MM.1S (cell line): ENCODE data around the gene RAI1.

ENCODE experiments used
- DNase-seq: peaks from one replicate; pipeline ENCODE4 v3.0.0-alpha.2; 2015
- H2AFZ ChIP-seq: fragments of 300-600 bp; sonication (generic); 2 replicates; pipeline ENCODE4 v1.6.0; 2016; ENCODE audit warnings: antibody characterized with exemption, low read length
- H3F3A ChIP-seq: fragments of 300-600 bp; sonication (generic); 2 replicates; pipeline ENCODE4 v1.6.1; 2016; ENCODE audit warnings: mild to moderate bottlenecking, antibody characterized with exemption, low read length, moderate library complexity, mixed read lengths; ENCODE audit not compliant: insufficient read depth
- H3K27ac ChIP-seq: fragments of 300-600 bp; sonication (generic); 2 replicates; pipeline ENCODE4 v1.5.1; 2016; ENCODE audit warnings: mild to moderate bottlenecking, low read length
- H3K27me3 ChIP-seq: fragments of 300-600 bp; sonication (generic); replicated peaks from 2 replicates; pipeline ENCODE4 v1.6.0; 2016; ENCODE audit warnings: low read length; ENCODE audit not compliant: insufficient read depth
- H3K36me3 ChIP-seq: fragments of 300-600 bp; sonication (generic); replicated peaks from 2 replicates; pipeline ENCODE4 v1.6.1; 2016; ENCODE audit warnings: mild to moderate bottlenecking, low read length, mixed read lengths; ENCODE audit not compliant: insufficient read depth
- H3K4me1 ChIP-seq: fragments of 300-600 bp; sonication (generic); 2 replicates; pipeline ENCODE4 v1.6.1; 2016; ENCODE audit warnings: low read length, mixed read lengths
- H3K4me2 ChIP-seq: fragments of 300-600 bp; sonication (generic); 2 replicates; pipeline ENCODE4 v1.6.0; 2016; ENCODE audit warnings: low read depth, low read length
- H3K4me3 ChIP-seq: fragments of 300-600 bp; sonication (generic); 2 replicates; pipeline ENCODE4 v1.5.1; 2016; ENCODE audit warnings: low read length, mixed read lengths
- H3K79me2 ChIP-seq: fragments of 300-600 bp; sonication (generic); 2 replicates; pipeline ENCODE4 v1.6.1; 2016; ENCODE audit warnings: mixed run types, low read length, mixed read lengths
- H3K9ac ChIP-seq: fragments of 300-600 bp; sonication (generic); 2 replicates; pipeline ENCODE4 v1.6.1; 2016; ENCODE audit warnings: low read length, mixed read lengths
- H3K9me2 ChIP-seq: fragments of 300-600 bp; sonication (generic); replicated peaks from 2 replicates; pipeline ENCODE4 v1.6.1; 2016; ENCODE audit warnings: mild to moderate bottlenecking, low read length, mixed read lengths; ENCODE audit not compliant: insufficient read depth
- H3K9me3 ChIP-seq: fragments of 300-600 bp; sonication (generic); replicated peaks from 2 replicates; pipeline ENCODE4 v1.6.1; 2016; ENCODE audit warnings: mild to moderate bottlenecking, low read length, mixed read lengths; ENCODE audit not compliant: insufficient read depth
- H4K20me1 ChIP-seq: fragments of 300-600 bp; sonication (generic); 2 replicates; pipeline ENCODE4 v1.6.1; 2016; ENCODE audit warnings: mild to moderate bottlenecking, low read length, moderate library complexity, mixed read lengths; ENCODE audit not compliant: insufficient read depth
- CTCF ChIP-seq: fragments of 300-600 bp; sonication (generic); IDR thresholded peaks from 2 replicates; pipeline ENCODE4 v1.5.1; 2016; ENCODE audit warnings: antibody characterized with exemption, low read length, mixed read lengths
- EZH2 ChIP-seq: fragments of 300-600 bp; sonication (generic); optimal IDR thresholded peaks from 2 replicates; pipeline ENCODE3; 2017; ENCODE audit warnings: low read depth, mild to moderate bottlenecking, antibody characterized with exemption, low read length, mixed read lengths
- EZH2phosphoT487 ChIP-seq: fragments of 300-600 bp; sonication (generic); IDR thresholded peaks from 2 replicates; pipeline ENCODE4 v1.6.1; 2018; ENCODE audit warnings: antibody characterized with exemption, low read length

Gene RAI1

GRCh38 chr17:17782523-17783115 lies 101.4 kb downstream of the RAI1 start:
- no peak overlapping the region for H3K27ac ChIP-seq
- H4K20me1 ChIP-seq = no peaks in the 10 kb centered on the region

GRCh38 chr17:17783116-17783824 lies 102.0 kb downstream of the RAI1 start:
- no peaks in the 10 kb centered on the region for H3K27me3 ChIP-seq
- no peaks in the 10 kb centered on the region for H3K9me2 ChIP-seq
- H3K9ac ChIP-seq = peak overlapping the region; percentile 32; the same call in 1 of the 2 replicates
- H3K27ac ChIP-seq = no peak overlapping the region
- no peaks in the 10 kb centered on the region for H4K20me1 ChIP-seq
- TF ChIP-seq EZH2phosphoT487 (no peak), CTCF (peak; percentile 21; the same call in 1 of the 2 replicates)
- no peaks in the 10 kb centered on the region for H3K4me1 ChIP-seq
- peaks cover 25% of the 10 kb centered on the region for H3K79me2 ChIP-seq
- H2AFZ ChIP-seq = peak overlapping the region; percentile 26; the same call in 1 of the 2 replicates
- DNase-seq = peak; percentile 71
- peak overlapping the region; percentile 50 for H3K4me3 ChIP-seq
- peak overlapping the region; percentile 92 for H3K4me2 ChIP-seq
- H3K9me3 ChIP-seq = no peaks in the 10 kb centered on the region
- 0 out of 2 replicates have a peak, but pooled peaks cover 5% of the 10 kb centered on the region for H3F3A ChIP-seq
- H3K36me3 ChIP-seq = no peaks in the 10 kb centered on the region

More at GRCh38 chr17:17782523-17783115, 101.4 kb downstream of the RAI1 start:
- Histone ChIP-seq H3K4me2 (peak overlapping the region; percentile 92), H3K9me3 (no peaks in the 10 kb centered on the region), H3K27me3 (no peaks in the 10 kb centered on the region), H3K36me3 (no peaks in the 10 kb centered on the region), H3F3A (0 out of 2 replicates have a peak, but pooled peaks cover 5% of the 10 kb centered on the region), H3K9ac (peak overlapping the region; percentile 32; the same call in 1 of the 2 replicates), H2AFZ (peak overlapping the region; percentile 26; the same call in 1 of the 2 replicates), H3K4me1 (no peaks in the 10 kb centered on the region), H3K9me2 (no peaks in the 10 kb centered on the region), H3K79me2 (peaks cover 25% of the 10 kb centered on the region), H3K4me3 (peak overlapping the region; percentile 50; the same call in 1 of the 2 replicates)
- no peak for TF ChIP-seq EZH2phosphoT487
- TF ChIP-seq EZH2 = no peak
- TF ChIP-seq CTCF = no peak
- DNase-seq = no peak

DNA sequence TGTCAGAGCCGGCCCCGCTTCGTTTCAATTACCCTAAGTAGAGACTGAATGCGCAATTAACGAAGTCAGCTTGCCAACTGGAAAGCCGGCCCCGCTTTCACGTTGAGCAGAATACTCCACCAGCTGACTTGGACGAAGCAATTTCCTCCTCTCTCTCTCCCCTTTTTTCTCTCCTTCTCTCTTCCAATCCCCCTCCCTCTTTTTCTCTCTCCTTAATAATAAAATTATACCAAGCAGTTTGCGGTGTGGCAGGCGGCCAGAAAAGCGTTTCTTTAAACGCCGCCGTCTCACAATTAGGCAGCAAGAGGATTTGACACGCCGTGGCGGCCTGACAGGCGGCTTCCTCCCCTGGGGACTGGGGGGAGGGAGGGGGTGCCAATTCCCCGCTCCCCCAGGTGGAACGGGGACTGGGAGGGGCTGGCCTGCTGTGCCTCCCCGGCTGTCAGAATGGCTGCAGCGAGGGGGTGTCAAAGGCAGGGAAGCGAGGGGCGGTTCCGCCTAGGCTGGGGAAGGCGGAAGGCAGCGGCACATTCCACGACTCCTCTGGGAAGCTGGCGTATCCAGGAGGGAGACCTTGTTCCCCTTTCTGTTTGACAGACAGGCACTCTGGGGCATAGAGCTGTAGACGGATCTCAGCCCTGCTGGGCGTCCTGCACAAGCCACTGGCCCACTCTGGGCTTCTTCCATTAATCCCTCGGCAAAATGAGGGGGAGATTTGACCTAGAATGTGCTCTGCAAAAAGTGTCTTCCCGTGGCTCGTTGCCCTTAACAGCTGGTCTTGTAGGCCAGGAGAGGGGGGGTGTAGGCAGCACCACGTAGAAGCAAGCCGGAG lies 102.8 kb downstream of the RAI1 start:
- H3K27ac ChIP-seq = no peak overlapping the region
- no peaks in the 10 kb centered on the region for H3K9me3 ChIP-seq
- H4K20me1 ChIP-seq = no peaks in the 10 kb centered on the region
- TF ChIP-seq CTCF (no peak), EZH2 (no peak), EZH2phosphoT487 (no peak)
- peaks cover 25% of the 10 kb centered on the region for H3K79me2 ChIP-seq
- H3K4me3 ChIP-seq = peak overlapping the region; percentile 50
- H2AFZ ChIP-seq = no peak overlapping the region
- 0 out of 2 replicates have a peak, but pooled peaks cover 5% of the 10 kb centered on the region for H3F3A ChIP-seq
- peak overlapping the region; percentile 92 for H3K4me2 ChIP-seq
- no peaks in the 10 kb centered on the region for H3K4me1 ChIP-seq
- H3K9me2 ChIP-seq = no peaks in the 10 kb centered on the region
- H3K36me3 ChIP-seq = no peaks in the 10 kb centered on the region
- no peaks in the 10 kb centered on the region for H3K27me3 ChIP-seq
- DNase-seq = no peak
- H3K9ac ChIP-seq = peak overlapping the region; percentile 23; the same call in 1 of the 2 replicates
